Neutrophil (primary cell): ENCODE data around the gene MPP4.

Experiments used
- H3K27ac ChIP-seq: fragments of 200-600 bp; sonication (generic); 2 replicates; pipeline ENCODE4 v1.5.1; 2016; ENCODE audit warnings: mild to moderate bottlenecking, moderate library complexity
- H3K27me3 ChIP-seq: fragments of 200-600 bp; sonication (generic); 2 replicates; pipeline ENCODE4 v1.6.0; 2016; ENCODE audit warnings: mild to moderate bottlenecking
- H3K36me3 ChIP-seq: fragments of 200-600 bp; sonication (generic); 2 replicates; pipeline ENCODE4 v1.5.1; 2017
- H3K4me1 ChIP-seq, 2 experiments: fragments of 200-600 bp in 1 of 2; sonication (generic) in 1 of 2; 1 replicate in 1 of 2; 2 replicates in 1 of 2; pipeline versions ENCODE4 v1.5.1 to v1.6.1; 2013 to 2016; ENCODE audit warnings: low read depth in 1 of 2, low read length in 1 of 2, mild to moderate bottlenecking in 1 of 2, moderate library complexity in 1 of 2; ENCODE audit not compliant: control insufficient read depth in 1 of 2, insufficient read depth in 1 of 2
- H3K4me3 ChIP-seq, 2 experiments: fragments of 200-600 bp in 1 of 2; sonication (generic) in 1 of 2; 1 replicate in 1 of 2; 2 replicates in 1 of 2; pipeline ENCODE4 v1.5.1; 2013 to 2016; ENCODE audit warnings: low read depth in 1 of 2, low read length in 1 of 2, mild to moderate bottlenecking in 1 of 2, moderate library complexity in 1 of 2
- H3K9me3 ChIP-seq: fragments of 200-600 bp; sonication (generic); 2 replicates; pipeline ENCODE4 v1.5.1; 2016
- CTCF ChIP-seq: fragments of 200-600 bp; sonication (generic); IDR thresholded peaks from 2 replicates; pipeline ENCODE4 v1.5.1; 2016; ENCODE audit warnings: antibody characterized with exemption

Gene MPP4

GRCh38 chr2:201642579-201643215, 55.7 kb downstream of the MPP4 start:
- Histone ChIP-seq H3K4me1 (peaks cover 12 to 16% of the 10 kb centered on the region in 2 experiments), H3K27me3 (peaks cover 20% of the 10 kb centered on the region), H3K9me3 (no peaks in the 10 kb centered on the region), H3K27ac (no peak overlapping the region), H3K4me3 (peak overlapping the region; percentile 72 to 80), H3K36me3 (no peaks in the 10 kb centered on the region)
- TF ChIP-seq CTCF = no peak

GRCh38 chr2:201642086-201642578, 56.3 kb downstream of the MPP4 start:
- Histone ChIP-seq H3K4me3 (peak overlapping the region; percentile 72 to 80), H3K36me3 (no peaks in the 10 kb centered on the region), H3K9me3 (no peaks in the 10 kb centered on the region), H3K27me3 (peaks cover 20% of the 10 kb centered on the region), H3K4me1 (peaks cover 12 to 16% of the 10 kb centered on the region in 2 experiments), H3K27ac (no peak overlapping the region)
- no peak for TF ChIP-seq CTCF

GRCh38 chr2:201639205-201639604, 59.2 kb downstream of the MPP4 start:
- no peak overlapping the region for H3K27ac ChIP-seq
- no peak overlapping the region for H3K4me3 ChIP-seq
- peaks cover 12 to 16% of the 10 kb centered on the region in 2 experiments for H3K4me1 ChIP-seq
- no peaks in the 10 kb centered on the region for H3K36me3 ChIP-seq
- peaks cover 15% of the 10 kb centered on the region for H3K27me3 ChIP-seq
- no peak for TF ChIP-seq CTCF
- H3K9me3 ChIP-seq = no peaks in the 10 kb centered on the region

GRCh38 chr2:201638326-201638725, 60.1 kb downstream of the MPP4 start:
- peaks cover 8 to 14% of the 10 kb centered on the region in 2 experiments for H3K4me1 ChIP-seq

GRCh38 chr2:201633661-201634249, 64.7 kb downstream of the MPP4 start:
- Histone ChIP-seq H3K27ac (no peak overlapping the region), H3K36me3 (no peaks in the 10 kb centered on the region), H3K4me1 (no peaks in the 10 kb centered on the region), H3K4me3 (no peak overlapping the region), H3K27me3 (no peaks in the 10 kb centered on the region), H3K9me3 (no peaks in the 10 kb centered on the region)
- TF ChIP-seq CTCF = no peak

More at GRCh38 chr2:201638326-201638725, 60.1 kb downstream of the MPP4 start:
- H3K9me3 ChIP-seq = no peaks in the 10 kb centered on the region
- no peak for TF ChIP-seq CTCF
- H3K27me3 ChIP-seq = peaks cover 6% of the 10 kb centered on the region
- H3K27ac ChIP-seq = no peak overlapping the region
- H3K4me3 ChIP-seq = no peak overlapping the region
- no peaks in the 10 kb centered on the region for H3K36me3 ChIP-seq
